ENCODE measurements around the gene PLOD2. TPM values are rescaled to one million over a fixed set of nuclear protein-coding genes. Genes with fewer than 3 reads are reported as not detected.

Gene PLOD2
- total RNA-seq, 4 donors from 2014 or later: 110 to 171 (median 156) TPM

GRCh38 chr3:146085678-146086077 is 75.3 kb downstream of the PLOD2 start:
- no peak for DNase-seq
- no peak overlapping the region for H3K4me3 ChIP-seq (replicated peaks in 1 of 3)
- no peak for TF ChIP-seq POLR2A (IDR thresholded peaks at IDR 0.05)
- TF ChIP-seq, protein P1, sequence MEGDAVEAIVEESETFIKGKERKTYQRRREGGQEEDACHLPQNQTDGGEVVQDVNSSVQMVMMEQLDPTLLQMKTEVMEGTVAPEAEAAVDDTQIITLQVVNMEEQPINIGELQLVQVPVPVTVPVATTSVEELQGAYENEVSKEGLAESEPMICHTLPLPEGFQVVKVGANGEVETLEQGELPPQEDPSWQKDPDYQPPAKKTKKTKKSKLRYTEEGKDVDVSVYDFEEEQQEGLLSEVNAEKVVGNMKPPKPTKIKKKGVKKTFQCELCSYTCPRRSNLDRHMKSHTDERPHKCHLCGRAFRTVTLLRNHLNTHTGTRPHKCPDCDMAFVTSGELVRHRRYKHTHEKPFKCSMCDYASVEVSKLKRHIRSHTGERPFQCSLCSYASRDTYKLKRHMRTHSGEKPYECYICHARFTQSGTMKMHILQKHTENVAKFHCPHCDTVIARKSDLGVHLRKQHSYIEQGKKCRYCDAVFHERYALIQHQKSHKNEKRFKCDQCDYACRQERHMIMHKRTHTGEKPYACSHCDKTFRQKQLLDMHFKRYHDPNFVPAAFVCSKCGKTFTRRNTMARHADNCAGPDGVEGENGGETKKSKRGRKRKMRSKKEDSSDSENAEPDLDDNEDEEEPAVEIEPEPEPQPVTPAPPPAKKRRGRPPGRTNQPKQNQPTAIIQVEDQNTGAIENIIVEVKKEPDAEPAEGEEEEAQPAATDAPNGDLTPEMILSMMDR (IDR thresholded peaks at IDR 0.05): no peak
- no peak overlapping the region for H3K27ac ChIP-seq
- no peaks in the 10 kb centered on the region for H3K4me1 ChIP-seq
- no peaks in the 10 kb centered on the region for H3K9me3 ChIP-seq
- peaks cover 0 to 4% of the 10 kb centered on the region in 2 donors for H3K36me3 ChIP-seq
- no peaks in the 10 kb centered on the region for H3K27me3 ChIP-seq
- WGBS, 2 donors: 96 to 97% methylated on average over 2 of the region's 2 CpGs
- intact Hi-C loops (cut with DNase I): no loop called here

GRCh38 chr3:146080578-146080977 is 80.4 kb downstream of the PLOD2 start:
- Histone ChIP-seq H3K36me3 (peaks cover 3 to 5% of the 10 kb centered on the region in 2 donors), H3K27me3 (no peaks in the 10 kb centered on the region), H3K4me3 (replicated peaks in 1 of 3) (no peak overlapping the region), H3K27ac (no peak overlapping the region), H3K9me3 (no peaks in the 10 kb centered on the region), H3K4me1 (no peaks in the 10 kb centered on the region)
- 77 to 82% methylated on average over 2 of the region's 2 CpGs for WGBS, 2 donors
- TF ChIP-seq, protein P1 (IDR thresholded peaks at IDR 0.05): no peak
- TF ChIP-seq POLR2A (IDR thresholded peaks at IDR 0.05): no peak
- intact Hi-C loops (cut with DNase I): no loop called here
- DNase-seq: no peak

- H3K9me3 ChIP-seq: no peaks in the 10 kb centered on the region
- peaks cover 2 to 4% of the 10 kb centered on the region in 2 donors for H3K4me1 ChIP-seq
- TF ChIP-seq POLR2A (IDR thresholded peaks at IDR 0.05): no peak
- TF ChIP-seq, protein P1 (IDR thresholded peaks at IDR 0.05): no peak
- peaks cover 3 to 5% of the 10 kb centered on the region in 2 donors for H3K36me3 ChIP-seq
- intact Hi-C loops (cut with DNase I): no loop called here
- no peaks in the 10 kb centered on the region for H3K27me3 ChIP-seq
- no peak for DNase-seq
- no peak overlapping the region for H3K4me3 ChIP-seq (replicated peaks in 1 of 3)
- no peak overlapping the region for H3K27ac ChIP-seq
- 95 to 97% methylated on average over 2 of the region's 2 CpGs for WGBS, 2 donors
Observed at GRCh38 chr3:146078031-146078430, 83.0 kb downstream of the PLOD2 start.

- Histone ChIP-seq H3K27ac (no peak overlapping the region), H3K4me3 (replicated peaks in 1 of 3) (no peak overlapping the region), H3K4me1 (peaks cover 4 to 12% of the 10 kb centered on the region in 2 donors), H3K9me3 (no peaks in the 10 kb centered on the region), H3K27me3 (no peaks in the 10 kb centered on the region), H3K36me3 (peaks cover 3 to 5% of the 10 kb centered on the region in 2 donors)
- DNase-seq: no peak
- TF ChIP-seq POLR2A (IDR thresholded peaks at IDR 0.05): no peak
- TF ChIP-seq, protein P1 (IDR thresholded peaks at IDR 0.05): no peak
- WGBS, 2 donors: 94 to 96% methylated on average over 1 of the region's 1 CpG
- intact Hi-C loops (cut with DNase I): no loop called here
Observed at GRCh38 chr3:146077181-146077580, 83.8 kb downstream of the PLOD2 start.

DNA sequence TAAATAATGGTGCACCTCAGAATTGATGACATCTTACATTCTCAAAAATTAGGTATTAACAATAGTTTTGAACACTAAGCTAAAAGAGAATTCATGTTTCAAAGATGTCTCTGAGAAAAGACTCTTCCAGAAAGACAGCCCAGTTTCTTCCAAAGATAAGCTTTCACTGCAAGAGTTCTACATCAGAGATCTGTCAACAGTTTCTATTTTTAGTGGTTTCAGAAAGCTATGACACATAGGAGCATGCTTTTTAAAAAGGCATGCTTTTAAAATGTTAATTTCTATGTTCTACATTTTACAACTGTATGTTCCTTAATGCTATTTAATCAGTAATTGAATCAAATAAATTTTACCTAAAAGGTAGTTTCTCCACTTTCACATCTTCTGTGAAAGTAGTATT is 88.2 kb downstream of the PLOD2 start:
- intact Hi-C loops (cut with DNase I): no loop called here
- Histone ChIP-seq H3K4me1 (peaks cover 8 to 12% of the 10 kb centered on the region in 2 donors), H3K27ac (peak overlapping the region in 2 of 3 donors; percentile 20 to 49), H3K27me3 (no peaks in the 10 kb centered on the region), H3K36me3 (peaks cover 0 to 3% of the 10 kb centered on the region in 2 donors), H3K4me3 (replicated peaks in 1 of 3) (no peak overlapping the region), H3K9me3 (no peaks in the 10 kb centered on the region)
- TF ChIP-seq POLR2A (IDR thresholded peaks at IDR 0.05): no peak
- TF ChIP-seq, protein P1 (IDR thresholded peaks at IDR 0.05): no peak
- no peak for DNase-seq

Measured in thyroid gland (tissue), 4 donors.